GM12892 (cell line): ENCODE measurements around the gene LOC128125822.
"Not testable (repeated sequence)": the region's sequence is repeated elsewhere in the genome, so short reads cannot be mapped to it uniquely, and the experiment has no call there.

ENCODE experiments used
- DNase-seq: peaks from one replicate; pipeline ENCODE4 v3.0.0; 2011; ENCODE audit not compliant: insufficient read length
- FAIRE-seq: peaks from 2 replicates; lab custom pipeline; 2011; peaks lifted over from hg19 to GRCh38; lab: Jason Lieb, UNC
- POLR2A ChIP-seq: IDR thresholded peaks from 2 replicates; pipeline ENCODE4 v1.6.1; 2011; ENCODE audit warnings: low read depth, low read length, control low read depth
- POLR2AphosphoS5 ChIP-seq: IDR thresholded peaks from 2 replicates; pipeline ENCODE4 v1.6.1; 2011; ENCODE audit warnings: low read depth, low read length, control low read depth
- TAF1 ChIP-seq: IDR thresholded peaks from 2 replicates; pipeline ENCODE4 v1.6.1; 2011; ENCODE audit warnings: low read depth, mild to moderate bottlenecking, control low read depth, low read length, borderline replicate concordance

The LOC128125822 gene

DNA sequence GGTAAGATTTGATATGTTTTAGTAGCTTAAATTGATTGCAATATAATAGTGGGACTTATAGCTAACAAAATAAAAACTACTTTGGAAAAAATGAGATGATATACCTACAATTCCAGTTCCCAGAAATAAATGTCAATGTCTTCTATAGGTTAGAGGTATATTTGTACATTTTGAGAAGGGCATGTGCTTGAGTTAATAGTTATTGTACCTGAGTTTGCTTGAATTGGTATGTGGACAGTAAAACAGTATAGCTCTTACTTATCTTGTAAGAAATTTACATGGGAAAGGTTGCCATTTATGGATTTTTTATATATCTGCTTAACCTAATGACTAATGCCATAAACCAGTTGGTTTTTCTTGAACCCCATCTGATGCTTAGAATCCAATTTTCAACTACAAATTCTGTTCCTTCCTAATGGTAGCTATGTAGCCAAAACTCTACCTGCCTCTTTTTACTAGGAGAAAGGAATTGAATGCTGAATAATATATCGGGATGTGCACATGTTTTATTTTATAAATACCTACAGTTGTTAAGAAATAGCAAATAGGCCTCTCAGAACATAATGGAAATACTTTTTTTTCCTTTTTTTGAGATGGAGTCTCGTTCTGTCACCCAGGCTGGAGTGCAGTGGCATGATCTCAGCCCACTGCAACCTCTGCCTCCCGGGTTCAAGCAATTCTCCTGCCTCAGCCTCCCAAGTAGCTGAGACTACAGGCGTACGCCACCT, 4.9 kb downstream of the LOC128125822 start:
- no peak for DNase-seq
- TF ChIP-seq POLR2AphosphoS5 (no peak), TAF1 (no peak), POLR2A (no peak)
- FAIRE-seq = no peak

DNA sequence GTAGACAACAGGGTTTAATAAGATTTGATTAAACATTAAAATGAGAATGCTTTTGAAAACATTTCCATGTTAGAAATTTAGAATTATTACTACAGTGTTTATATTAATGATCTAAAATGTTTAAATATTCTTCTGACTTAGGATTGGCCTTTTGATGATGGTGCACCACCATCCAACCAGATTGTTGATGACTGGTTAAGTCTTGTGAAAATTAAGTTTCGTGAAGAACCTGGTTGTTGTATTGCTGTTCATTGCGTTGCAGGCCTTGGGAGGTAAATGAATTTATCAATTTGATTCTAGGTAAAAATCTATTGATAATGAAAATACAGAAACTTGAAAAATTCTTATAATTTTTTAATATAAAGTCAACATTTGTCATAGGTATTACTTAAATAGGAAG, 6.5 kb downstream of the LOC128125822 start:
- no peak for TF ChIP-seq POLR2AphosphoS5
- no peak for TF ChIP-seq TAF1
- TF ChIP-seq POLR2A = no peak
- FAIRE-seq (no peak), DNase-seq (no peak)

DNA sequence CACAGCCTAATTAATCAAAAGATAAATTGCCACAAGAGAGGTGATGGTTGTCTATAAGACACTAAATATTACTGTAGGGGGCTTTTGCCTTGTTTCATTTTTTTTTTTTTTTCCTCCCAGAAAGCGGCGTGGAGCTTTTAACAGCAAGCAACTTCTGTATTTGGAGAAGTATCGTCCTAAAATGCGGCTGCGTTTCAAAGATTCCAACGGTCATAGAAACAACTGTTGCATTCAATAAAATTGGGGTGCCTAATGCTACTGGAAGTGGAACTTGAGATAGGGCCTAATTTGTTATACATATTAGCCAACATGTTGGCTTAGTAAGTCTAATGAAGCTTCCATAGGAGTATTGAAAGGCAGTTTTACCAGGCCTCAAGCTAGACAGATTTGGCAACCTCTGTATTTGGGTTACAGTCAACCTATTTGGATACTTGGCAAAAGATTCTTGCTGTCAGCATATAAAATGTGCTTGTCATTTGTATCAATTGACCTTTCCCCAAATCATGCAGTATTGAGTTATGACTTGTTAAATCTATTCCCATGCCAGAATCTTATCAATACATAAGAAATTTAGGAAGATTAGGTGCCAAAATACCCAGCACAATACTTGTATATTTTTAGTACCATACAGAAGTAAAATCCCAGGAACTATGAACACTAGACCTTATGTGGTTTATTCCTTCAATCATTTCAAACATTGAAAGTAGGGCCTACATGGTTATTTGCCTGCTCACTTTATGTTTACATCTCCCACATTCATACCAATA, 7.8 kb downstream of the LOC128125822 start:
- TF ChIP-seq POLR2A = no peak
- TF ChIP-seq TAF1 = no peak
- TF ChIP-seq POLR2AphosphoS5 = no peak
- no peak for FAIRE-seq
- no peak for DNase-seq

DNA sequence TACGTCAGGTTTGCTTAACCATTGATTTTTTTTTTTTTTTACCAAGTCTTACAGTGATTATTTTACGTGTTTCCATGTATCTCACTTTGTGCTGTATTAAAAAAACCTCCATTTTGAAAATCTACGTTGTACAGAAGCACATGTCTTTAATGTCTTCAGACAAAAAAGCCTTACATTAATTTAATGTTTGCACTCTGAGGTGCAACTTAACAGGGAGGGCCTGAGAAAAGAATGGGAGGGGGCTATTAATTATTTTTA, 8.4 kb downstream of the LOC128125822 start:
- TF ChIP-seq POLR2A = no peak
- TF ChIP-seq TAF1 = no peak
- TF ChIP-seq POLR2AphosphoS5 = no peak
- no peak for DNase-seq
- no peak for FAIRE-seq

DNA sequence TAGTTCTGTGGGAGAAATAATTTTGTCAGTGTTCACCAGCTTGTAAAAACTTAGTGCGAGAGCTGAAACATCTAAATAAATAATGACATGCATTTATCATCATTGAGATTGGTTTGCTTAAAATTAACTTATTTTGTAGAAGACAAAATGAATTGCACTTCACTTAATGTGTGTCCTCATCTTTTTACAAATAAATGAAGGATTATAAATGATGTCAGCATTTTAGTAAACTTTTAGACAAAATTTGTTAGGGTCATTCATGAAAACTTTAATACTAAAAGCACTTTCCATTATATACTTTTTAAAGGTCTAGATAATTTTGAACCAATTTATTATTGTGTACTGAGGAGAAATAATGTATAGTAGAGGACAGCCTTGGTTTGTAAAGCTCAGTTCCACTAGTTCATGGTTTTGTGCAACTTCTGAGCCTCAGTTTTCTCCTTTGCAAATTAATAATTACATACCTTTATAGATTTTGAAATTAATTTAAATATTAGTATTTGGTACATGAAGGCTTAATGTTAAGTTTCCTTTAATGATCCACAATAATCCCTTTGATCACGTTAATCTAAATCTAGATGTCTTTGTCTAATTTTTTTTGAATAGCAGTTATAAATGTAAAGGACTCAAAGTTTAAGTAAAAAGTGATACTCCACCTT, 9.2 kb downstream of the LOC128125822 start:
- TF ChIP-seq POLR2A = no peak
- TF ChIP-seq POLR2AphosphoS5 = no peak
- TF ChIP-seq TAF1 = no peak
- DNase-seq (no peak), FAIRE-seq (no peak)

DNA sequence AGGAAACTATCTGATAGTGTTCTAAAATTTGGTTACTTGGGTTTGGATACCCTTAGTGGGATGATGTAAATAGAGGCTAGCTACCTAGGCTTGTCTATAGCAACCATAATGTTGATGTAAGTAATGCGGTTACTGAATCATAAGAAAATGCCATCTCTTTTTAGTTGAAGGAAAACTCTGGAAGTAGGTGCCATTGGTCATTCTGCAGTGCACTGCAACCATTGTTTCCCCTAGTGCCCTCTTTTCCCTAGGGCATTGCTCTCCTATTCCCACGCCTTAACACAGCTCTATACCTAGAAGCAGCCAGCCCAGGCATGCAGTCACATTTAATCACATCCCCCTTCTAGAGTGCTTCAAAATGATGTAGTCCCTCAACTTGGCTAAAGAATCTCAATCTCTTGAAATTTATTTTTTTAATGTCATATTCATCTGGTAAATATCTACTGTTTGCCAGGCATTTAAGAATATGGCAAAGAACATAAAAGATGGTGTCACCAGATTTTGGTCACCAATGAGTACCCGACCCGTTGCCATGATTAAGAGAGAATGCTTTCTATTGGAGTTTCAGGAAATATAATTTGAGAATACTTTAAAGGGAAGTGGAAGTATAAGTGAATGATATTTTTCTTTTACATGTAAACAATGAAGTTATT, 10.4 kb downstream of the LOC128125822 start:
- TF ChIP-seq TAF1 = no peak
- peak; percentile 66; the same call in 1 of the 2 replicates for TF ChIP-seq POLR2AphosphoS5
- peak; percentile 37; the same call in 1 of the 2 replicates for TF ChIP-seq POLR2A
- FAIRE-seq (peak; percentile 51), DNase-seq (no peak)

DNA sequence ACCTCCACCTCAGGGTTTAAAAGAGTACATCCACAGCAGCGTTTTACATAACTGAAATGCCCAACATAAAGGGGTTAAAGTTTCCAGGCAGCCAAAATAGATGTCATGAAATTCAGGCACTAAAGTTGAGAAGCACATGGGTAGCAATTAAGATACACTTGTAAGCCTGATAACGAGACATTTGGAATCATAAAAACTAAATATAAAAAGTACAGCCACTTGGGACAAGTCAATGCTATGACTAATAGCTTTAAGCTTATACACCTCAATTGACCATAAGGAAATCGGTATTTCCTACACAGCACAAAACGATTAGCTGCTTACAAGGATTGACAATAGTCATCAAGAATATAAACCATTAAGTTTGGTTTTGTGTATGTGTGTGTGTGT, 11.8 kb downstream of the LOC128125822 start:
- DNase-seq (no peak), FAIRE-seq (no peak)
- no peak for TF ChIP-seq TAF1
- TF ChIP-seq POLR2A = peak; percentile 50
- peak; percentile 29 for TF ChIP-seq POLR2AphosphoS5

DNA sequence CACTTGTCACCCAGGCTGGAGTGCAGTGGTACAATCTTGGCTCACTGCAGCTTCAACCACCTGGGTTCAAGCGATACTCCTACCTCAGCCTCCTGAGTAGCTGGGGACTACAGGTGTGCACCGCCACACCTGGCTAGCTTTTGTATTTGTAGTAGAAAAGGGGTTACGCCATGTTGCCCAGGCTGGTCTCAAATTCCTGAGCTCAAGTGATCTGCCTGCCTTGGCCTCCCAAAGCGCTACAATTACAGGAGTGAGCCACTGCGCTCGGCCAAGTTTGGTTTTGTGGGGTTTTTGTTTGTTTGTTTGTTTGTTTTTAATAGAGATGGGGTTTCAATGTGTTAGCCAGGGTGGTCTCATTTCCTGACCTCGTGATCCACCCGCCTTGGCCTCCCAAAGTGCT, 12.3 kb downstream of the LOC128125822 start:
- FAIRE-seq = no peak
- no peak for DNase-seq
- TF ChIP-seq TAF1 (no peak), POLR2AphosphoS5 (peak; percentile 2; the same call in 1 of the 2 replicates)

DNA sequence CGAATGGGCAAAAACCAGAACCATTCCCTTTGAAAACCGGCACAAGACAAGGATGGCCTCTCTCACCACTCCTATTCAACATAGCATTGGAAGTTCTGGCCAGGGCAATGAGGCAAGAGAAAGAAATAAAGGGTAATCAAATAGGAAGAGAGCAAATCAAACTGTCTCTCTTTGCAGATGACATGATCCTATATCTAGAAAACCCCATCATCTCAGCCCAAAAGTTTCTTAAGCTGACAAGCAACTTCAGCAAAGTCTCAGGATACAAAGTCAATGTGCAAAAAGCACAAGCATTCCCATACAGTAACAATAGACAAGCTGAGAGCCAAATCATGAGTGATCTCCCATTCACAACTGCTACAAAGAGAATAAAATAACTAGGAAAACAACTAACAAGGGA, 13.4 kb downstream of the LOC128125822 start:
- not testable (repeated sequence) for DNase-seq, FAIRE-seq

DNA sequence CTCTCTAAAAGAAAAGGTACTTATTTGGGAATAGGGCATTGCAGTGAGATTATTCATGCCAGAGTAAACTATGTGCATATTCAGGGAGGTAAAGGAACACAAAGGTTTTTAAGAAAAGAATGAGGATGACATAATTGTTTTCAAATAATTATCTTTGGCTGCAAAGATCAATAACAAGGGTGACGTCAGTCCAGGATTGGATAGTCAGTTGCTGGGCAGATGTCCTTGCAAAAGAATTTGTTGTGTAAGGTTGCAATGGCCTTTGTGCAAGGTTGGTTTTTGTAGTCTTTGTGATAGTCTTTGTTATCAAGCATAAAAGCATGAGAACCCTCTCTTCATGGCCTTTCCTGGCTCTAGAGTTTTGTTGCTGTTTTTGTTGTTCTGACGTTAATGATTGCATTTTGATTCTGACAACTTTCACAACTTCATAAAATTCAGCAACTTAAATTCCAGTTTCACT, 17.7 kb downstream of the LOC128125822 start:
- no peak for DNase-seq
- no peak for FAIRE-seq
- TF ChIP-seq TAF1 (no peak), POLR2A (no peak), POLR2AphosphoS5 (no peak)

DNA sequence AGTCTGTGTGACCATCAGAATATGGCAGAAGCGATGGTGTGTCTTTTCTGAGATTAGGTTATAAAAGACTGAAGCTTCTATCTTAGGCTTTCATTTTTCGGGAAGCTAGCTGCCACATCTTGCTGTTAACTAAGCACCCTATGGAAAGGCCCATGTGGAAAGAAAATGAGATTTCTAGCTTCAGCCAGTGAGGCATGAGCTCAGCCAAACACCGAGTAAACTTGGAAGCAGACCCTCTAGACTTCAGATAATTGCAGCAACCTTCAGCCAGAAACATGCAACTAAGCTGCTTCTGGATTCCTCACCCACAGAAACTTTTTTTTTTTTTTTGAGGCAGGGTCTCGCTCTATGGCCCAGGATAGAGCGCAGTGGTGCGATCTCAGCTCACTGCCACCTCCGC, 20.6 kb downstream of the LOC128125822 start:
- TF ChIP-seq TAF1 (no peak), POLR2A (no peak), POLR2AphosphoS5 (no peak)
- FAIRE-seq (no peak), DNase-seq (no peak)
